Fibroblast of gingiva (primary cell): ENCODE measurements around the gene SLC19A3.
A peak's percentile ranks its signal among the peaks of the same experiment; 100 is the strongest.
"Not testable (repeated sequence)": the region's sequence is repeated elsewhere in the genome, so short reads cannot be mapped to it uniquely, and the experiment has no call there.

Experiments used
- DNase-seq: peaks from one replicate; pipeline ENCODE4 v3.0.0-alpha.2; 2011; ENCODE audit warnings: low read depth

The SLC19A3 gene

GRCh38 chr2:227717687-227718567, at the start of gene SLC19A3:
SLC19A3 (minus strand) TSS chr2:227718028; CDS start chr2:227702318, 15,710 bp downstream.
- DNase-seq, result peak; percentile 97

- peak; percentile 58 for DNase-seq
Observed at GRCh38 chr2:227766373-227766883, 48.6 kb upstream of the SLC19A3 start.

DNA sequence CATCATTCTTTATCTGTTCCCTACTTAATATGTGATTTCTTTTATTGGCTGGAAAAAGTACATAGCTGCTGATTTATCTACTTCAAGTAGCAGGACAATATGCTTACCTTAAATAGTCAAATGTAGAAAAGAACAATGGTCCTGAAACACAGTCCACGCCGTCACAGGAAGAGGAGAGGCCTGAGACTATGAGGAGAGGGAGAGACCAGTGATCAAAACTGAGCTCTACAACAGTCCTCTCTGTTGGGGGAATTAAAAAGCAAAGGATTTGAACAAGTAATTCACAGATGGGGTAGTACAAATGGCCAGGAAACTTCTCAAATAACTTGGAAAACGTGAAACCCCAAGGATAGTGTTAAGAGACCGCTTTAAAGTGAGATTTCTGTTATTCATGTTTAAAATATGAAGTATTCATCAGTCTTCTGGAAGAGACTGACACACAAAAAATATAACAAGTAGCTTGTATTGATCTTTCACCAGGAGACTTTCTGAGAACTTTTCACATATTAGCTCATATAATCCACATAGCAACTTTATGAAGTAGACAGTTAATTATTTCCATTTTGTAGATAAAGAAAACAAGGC, 48.1 kb upstream of the SLC19A3 start:
- no peak for DNase-seq

DNA sequence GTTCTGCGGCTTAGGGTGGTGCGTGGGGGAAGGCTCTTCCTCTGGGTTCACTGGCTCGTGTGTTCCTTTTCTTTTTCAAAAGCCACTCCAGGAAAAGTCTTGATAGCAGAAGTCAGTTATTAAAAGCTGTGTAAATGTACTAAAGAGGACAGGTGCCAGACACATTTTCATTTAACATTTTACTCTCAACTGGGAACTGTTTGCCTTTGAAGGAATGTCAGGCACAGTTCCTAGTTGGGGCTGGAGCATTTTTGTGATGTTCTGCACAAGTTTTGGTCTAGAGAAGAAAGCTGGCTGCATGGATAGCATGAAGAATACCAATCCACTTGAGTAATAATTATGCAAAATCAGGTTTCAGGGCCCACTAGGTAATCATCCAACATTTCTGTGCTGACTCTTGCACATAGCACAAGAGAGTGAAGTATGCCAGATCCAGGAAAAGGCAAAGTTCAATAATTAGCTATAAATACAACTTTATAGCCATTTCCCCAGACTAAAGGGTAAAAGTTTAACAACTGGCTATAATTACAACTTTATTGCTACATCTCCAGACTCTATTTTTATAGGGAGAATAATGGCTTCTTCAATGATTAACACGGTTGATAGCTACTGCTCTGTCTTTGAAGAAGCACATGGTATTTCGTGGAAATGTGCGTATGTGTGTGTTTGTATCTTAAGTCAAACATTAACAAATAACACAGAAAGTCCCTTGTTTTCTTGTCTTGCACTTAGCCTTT, 44.1 kb upstream of the SLC19A3 start:
- peak; percentile 63 for DNase-seq

DNA sequence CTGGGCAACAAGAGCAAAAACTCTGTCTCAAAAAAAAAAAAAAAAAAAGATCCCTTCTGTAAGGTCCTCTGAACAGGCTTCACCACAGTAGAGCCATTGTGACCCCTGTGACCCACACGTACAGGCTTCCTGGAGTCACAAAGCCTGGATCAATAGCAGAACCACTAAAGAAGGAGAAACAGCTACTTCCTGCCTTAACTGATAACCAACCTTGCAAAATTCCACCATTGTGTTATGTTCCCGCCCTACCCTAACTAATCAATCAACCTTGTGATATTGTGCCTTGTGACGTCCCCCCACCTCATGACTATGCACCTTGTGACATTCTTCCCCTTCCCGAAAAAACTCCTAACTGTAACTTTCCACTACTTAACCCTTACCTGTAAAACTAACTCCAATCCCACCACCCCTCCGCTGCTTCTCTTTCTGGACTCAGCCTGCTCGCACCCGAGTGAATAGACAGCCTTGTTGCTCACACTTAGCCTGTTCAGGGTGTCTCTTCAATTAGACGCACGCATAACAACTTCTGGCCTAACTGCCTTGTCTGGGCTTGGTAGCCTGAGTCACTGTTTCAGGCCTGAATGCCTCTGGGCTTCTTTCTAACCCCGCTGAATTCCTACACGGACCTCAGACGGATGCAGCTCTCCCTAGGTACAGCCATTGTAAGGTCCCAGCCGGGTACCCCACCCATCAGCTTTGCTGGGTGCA, 41.7 kb upstream of the SLC19A3 start:
- DNase-seq, result no peak

- DNase-seq, result not testable (repeated sequence)
Observed at GRCh38 chr2:227756261-227756660, 38.4 kb upstream of the SLC19A3 start.

DNA sequence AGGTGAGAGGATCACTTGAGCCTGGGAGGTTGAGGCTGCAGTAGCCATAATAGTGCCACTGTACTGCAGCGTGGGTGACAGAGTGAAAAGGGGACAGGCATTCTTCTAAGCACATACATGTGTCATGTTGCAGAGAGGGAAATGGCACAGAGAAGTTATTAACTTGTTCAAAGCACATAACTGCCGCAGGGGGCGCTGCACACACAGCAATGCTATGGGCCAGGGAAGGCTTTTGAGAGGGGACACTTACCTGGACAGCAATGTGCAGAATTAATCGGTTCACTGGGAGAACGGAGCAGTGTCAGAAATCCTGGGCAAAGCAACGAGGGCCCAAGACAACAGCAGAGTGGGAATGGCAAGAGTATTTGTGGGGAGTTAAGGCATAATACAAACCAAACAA, 30.3 kb upstream of the SLC19A3 start:
- no peak for DNase-seq

- DNase-seq, result no peak
Observed at GRCh38 chr2:227745594-227745993, 27.8 kb upstream of the SLC19A3 start, which contains the start of gene SCYGR8. SCYGR8 (plus strand) TSS chr2:227745894; CDS start chr2:227745894, 0 bp downstream.

DNA sequence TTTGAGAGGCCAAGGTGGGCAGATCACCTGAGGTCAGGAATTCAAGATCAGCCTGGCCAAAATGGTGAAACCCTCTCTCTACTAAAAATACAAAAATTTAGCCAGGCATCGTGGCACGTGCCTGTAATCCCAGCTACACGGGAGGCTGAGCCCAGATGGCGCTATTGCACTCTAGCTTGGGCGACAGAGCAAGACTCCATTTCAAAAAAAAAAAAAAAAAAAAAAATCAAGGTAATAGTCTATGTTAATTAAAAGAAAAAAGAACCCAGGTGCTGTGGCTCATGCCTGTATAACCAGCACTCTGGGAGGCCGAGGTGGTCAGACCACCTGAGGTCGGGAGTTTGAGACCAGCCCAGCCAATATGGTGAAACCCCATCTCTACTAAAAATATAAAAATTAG, 22.9 kb upstream of the SLC19A3 start:
- DNase-seq, result not testable (repeated sequence)

DNA sequence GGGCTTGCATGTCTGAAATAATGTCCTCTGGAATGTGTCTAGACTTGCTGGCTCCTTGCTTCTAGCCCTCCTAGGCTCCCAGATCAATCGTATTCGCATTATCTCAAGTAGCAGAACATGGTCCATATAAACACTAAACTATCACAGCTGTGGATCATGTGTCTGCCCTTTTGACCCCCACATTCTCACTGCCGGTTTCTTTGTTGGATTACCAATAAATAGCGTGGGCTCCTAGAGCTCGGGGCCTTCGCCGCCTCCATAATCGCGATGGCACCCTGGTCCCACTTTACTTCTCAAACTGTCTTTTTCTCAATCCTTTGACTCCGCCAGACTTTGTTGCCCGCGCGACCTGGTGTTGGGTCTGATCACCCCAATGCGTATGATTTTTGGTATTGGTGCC, 21.5 kb upstream of the SLC19A3 start:
- no peak for DNase-seq

DNA sequence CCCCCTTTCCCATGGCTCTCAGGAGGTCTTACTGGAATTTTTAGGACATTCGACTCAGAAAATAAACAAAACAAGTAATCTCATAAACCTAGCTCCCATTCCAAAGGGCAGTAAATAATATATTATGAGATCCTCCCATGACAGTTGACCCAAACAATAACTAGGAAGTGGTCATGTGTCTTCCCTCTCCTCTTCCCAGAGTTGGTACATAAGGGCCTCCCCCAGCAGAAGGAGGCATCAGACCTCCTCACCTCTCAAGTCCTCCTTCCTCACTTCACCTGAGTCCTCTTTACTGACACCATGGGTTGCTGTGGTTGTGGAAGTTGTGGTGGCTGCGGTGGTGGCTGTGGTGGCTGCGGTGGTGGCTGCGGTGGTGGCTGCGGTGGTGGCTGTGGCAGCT, 10.2 kb upstream of the SLC19A3 start, which contains the start of gene SCYGR7:
Gene SCYGR7 (plus strand): TSS at position 301 of the 400 bp plus-strand sequence. CDS start 0 bp downstream, at position 301.
- DNase-seq, result no peak

DNA sequence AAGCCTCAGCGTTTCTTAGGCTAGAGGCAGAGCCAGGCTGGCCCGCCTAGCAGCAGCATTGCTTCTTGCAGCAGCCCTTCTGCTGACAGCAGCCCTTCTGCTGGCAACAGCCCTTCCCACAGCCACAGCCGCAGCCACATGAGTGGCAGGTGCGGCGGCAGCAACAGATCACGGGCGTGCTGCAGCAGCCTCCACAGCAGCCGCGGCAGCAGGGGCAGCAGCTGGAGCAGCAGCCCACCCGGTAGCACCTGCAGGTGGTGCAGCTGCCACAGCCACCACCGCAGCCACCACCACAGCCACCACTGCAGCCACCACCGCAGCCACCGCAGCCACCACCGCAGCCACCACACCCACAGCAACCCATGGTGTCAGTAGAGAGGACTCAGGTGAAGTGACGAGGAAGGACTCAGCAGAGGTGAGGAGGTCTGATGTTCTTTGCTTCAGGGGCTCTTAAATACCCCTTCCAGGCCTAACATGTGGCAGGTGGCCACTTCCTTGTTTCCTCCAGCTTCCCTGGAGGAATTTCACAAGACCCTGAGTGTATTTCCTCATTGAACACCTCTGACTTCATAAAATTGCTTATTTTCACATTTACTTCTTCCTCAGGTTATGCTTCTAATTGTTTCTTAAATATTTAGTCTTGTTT, 6.7 kb upstream of the SLC19A3 start, which contains the start of gene SCYGR6:
Gene SCYGR6 (minus strand): TSS at position 364 of the 646 bp plus-strand sequence. CDS start 0 bp downstream, at position 364.
- DNase-seq, result no peak

GRCh38 chr2:227722821-227723220, 5.0 kb upstream of the SLC19A3 start:
- not testable (repeated sequence) for DNase-seq

DNA sequence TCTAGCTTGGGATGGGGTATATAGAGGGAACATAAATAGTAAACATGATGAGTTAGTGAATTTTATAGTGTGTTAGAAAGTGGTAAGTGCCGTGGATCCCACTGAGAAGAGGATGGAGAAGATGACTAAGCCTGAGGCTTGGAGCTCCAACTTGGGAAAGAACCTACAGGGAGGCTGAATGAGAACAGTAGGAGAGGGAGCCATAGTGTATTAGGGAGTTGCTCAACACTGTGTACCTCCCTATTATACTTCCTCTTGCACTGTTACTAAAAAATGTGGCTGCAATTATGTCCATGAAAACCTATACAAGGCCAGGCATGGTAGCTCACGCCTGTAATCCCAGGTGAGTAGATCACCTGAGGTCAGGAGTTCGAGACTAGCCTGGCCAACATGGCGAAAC, 2.9 kb upstream of the SLC19A3 start:
- peak; percentile 17 for DNase-seq

DNA sequence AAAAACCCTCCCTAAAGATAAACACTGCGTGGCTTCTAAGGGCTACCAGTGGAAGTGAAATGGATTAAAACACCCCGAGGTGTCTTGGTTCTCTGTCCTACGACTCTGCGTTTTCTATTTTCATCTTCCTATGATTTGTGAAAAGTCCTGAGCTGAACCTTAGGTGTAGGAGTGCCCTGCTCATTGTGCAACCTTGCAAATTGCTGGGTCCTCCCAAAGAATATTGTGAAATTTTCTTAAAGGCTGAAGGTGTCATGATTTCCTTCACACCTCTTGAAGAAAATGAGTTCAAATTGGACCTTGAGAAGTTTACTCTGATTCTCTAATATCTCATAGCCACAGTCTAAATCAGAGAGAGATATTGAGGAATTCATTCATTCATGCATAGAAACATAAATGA, 1.8 kb upstream of the SLC19A3 start:
- DNase-seq, result no peak

- DNase-seq, result no peak
Observed at GRCh38 chr2:227716501-227716900, 1.3 kb downstream of the SLC19A3 start.

DNA sequence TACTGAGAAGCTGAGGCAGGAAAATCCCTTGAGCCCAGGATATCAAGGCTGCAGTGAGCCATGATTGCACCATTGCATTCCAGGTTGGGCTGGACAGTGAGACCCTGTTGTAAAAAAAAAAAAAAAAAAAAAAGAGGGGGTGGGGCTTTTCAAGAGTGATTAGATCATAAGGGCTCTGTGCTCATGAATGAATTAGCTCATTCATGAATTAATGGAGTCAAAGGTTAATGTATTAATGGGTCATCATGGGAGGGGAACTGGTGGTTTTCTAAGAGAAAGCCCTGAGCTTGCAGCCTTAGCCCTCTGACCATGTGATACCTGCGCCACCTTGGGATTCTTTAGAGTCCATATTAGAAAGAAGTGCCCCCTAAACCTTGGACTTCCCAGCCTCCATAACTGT, 4.5 kb downstream of the SLC19A3 start:
- DNase-seq, result no peak

GRCh38 chr2:227710986-227711385, 6.8 kb downstream of the SLC19A3 start:
- DNase-seq, result no peak

GRCh38 chr2:227707390-227707789, 10.4 kb downstream of the SLC19A3 start:
- DNase-seq, result no peak

- no peak for DNase-seq
Observed at GRCh38 chr2:227706859-227707258, 11.0 kb downstream of the SLC19A3 start.

- DNase-seq, result peak; percentile 53
Observed at GRCh38 chr2:227703961-227704360, 13.9 kb downstream of the SLC19A3 start.
